Tibial artery (tissue), 4 donors: ENCODE measurements around the gene KTN1.

ENCODE experiments used
- DNase-seq, 2 donors: peaks; one replicate each; pipeline ENCODE4 v3.0.0-alpha.2; 2019
- H3K27ac ChIP-seq, 2 donors: fragments of 200-600 bp; sonication (generic) in 1 of 2; 1 replicate in 1 of 2; 2 replicates in 1 of 2; pipeline ENCODE4 v1.5.1; 2018 to 2019; ENCODE audit warnings: mild to moderate bottlenecking in 1 of 2
- H3K27me3 ChIP-seq, 2 donors: fragments of 200-600 bp; sonication (generic) in 1 of 2; one replicate each; pipeline versions ENCODE4 v1.5.1 to v1.6.0; 2016 to 2019
- H3K36me3 ChIP-seq, 3 donors: fragments of 200-600 bp; sonication (generic) in 2 of 3; one replicate each; pipeline ENCODE4 v1.5.1; 2016 to 2019; ENCODE audit warnings: mild to moderate bottlenecking in 2 of 3
- H3K4me1 ChIP-seq, 4 donors: fragments of 200-600 bp; sonication (generic) in 2 of 4; 1 replicate in 3 of 4; 2 replicates in 1 of 4; pipeline ENCODE4 v1.5.1; 2016 to 2019
- H3K4me3 ChIP-seq, 2 donors: fragments of 200-600 bp; sonication (generic) in 1 of 2; 1 replicate in 1 of 2; 2 replicates in 1 of 2; pipeline ENCODE4 v1.5.1; 2018 to 2019; ENCODE audit warnings: mild to moderate bottlenecking in 2 of 2
- H3K9me3 ChIP-seq, 3 donors: fragments of 200-600 bp; sonication (generic) in 1 of 3; one replicate each; pipeline ENCODE4 v1.5.1; 2016 to 2019
- intact Hi-C: fragments of 100-400 bp; cut with DNase I; formaldehyde crosslinking; loops from one replicate; pipeline ENCODE4 v1.15.0; 2023; ENCODE audit warnings: low total_unique reads
- TF ChIP-seq, protein P1 (sequence below), 2 experiments: fragments of 200-600 bp in 1 of 2; fragments of 450-650 bp in 1 of 2; IDR thresholded peaks; one replicate each; pipeline ENCODE4 v1.5.1; 2017 to 2019; ENCODE audit warnings: antibody characterized with exemption in 2 of 2, mild to moderate bottlenecking in 1 of 2, moderate library complexity in 1 of 2

The KTN1 gene

DNA sequence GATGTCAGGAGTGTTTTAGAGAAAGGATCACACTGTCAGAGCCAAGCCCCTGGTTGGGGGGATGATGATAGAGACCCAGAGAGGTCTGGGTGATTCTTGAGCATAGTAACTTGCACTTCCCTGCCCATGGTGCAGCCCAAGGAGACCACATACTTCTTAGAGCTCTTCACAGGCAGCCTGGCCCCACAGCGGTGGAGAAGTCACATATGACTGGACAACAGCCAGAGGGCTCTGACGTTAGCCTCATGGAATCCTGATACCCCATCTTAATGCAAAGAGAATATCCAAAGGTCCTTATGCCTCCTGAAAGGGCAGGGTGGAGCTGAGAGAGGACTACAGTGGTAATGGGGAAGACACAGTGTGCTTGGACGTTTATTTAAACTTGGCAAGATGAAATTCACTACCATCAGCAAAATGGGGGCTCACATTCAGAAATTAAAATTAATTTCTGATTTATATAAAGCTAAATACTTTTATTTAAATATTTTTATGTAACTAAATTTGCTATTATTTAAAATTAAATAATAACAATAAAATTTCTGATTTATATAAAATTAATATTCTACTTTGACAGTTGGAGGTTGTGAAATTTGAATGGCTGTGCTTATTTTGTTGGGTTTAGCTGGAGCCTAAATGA lies 131.3 kb downstream of the KTN1 start:
- DNase-seq: no peak
- Histone ChIP-seq H3K27ac (no peak overlapping the region), H3K36me3 (no peaks in the 10 kb centered on the region), H3K9me3 (no peaks in the 10 kb centered on the region), H3K27me3 (no peaks in the 10 kb centered on the region), H3K4me3 (no peak overlapping the region), H3K4me1 (peaks cover 0 to 16% (median 3%) of the 10 kb centered on the region in 4 donors)
- TF ChIP-seq, protein P1, sequence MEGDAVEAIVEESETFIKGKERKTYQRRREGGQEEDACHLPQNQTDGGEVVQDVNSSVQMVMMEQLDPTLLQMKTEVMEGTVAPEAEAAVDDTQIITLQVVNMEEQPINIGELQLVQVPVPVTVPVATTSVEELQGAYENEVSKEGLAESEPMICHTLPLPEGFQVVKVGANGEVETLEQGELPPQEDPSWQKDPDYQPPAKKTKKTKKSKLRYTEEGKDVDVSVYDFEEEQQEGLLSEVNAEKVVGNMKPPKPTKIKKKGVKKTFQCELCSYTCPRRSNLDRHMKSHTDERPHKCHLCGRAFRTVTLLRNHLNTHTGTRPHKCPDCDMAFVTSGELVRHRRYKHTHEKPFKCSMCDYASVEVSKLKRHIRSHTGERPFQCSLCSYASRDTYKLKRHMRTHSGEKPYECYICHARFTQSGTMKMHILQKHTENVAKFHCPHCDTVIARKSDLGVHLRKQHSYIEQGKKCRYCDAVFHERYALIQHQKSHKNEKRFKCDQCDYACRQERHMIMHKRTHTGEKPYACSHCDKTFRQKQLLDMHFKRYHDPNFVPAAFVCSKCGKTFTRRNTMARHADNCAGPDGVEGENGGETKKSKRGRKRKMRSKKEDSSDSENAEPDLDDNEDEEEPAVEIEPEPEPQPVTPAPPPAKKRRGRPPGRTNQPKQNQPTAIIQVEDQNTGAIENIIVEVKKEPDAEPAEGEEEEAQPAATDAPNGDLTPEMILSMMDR (IDR thresholded peaks at IDR 0.05): no peak
- intact Hi-C loops: loop anchor here (10.0 kb wide), 1 partner anchor 624 kb away; no protein-coding TSS in a partner anchor

DNA sequence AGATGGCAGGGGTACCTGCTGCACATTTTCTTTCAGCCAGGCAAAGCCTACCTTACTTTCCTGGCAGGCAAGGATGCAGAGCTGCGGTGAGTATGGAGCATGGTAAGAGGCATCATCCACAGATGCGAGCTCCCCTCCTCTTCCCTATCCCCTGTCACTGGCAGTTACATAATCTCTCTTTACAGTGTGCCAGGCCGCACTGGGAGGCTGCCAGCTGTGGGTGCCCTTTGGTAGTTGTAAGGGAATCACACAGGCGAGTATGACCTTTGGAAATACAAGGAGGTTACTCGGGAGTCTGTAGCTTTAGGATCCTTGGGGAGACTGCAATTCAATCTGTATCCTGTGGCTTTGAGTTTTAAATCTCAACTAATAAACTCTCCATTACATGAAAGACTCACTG lies 132.5 kb downstream of the KTN1 start:
- H3K4me1 ChIP-seq: peaks cover 0 to 18% (median 3%) of the 10 kb centered on the region in 4 donors
- H3K27me3 ChIP-seq: no peaks in the 10 kb centered on the region
- no peaks in the 10 kb centered on the region for H3K9me3 ChIP-seq
- no peak for DNase-seq
- H3K4me3 ChIP-seq: no peak overlapping the region
- intact Hi-C loops: loop anchor here (10.0 kb wide), 1 partner anchor 622 kb away; no protein-coding TSS in a partner anchor
- H3K36me3 ChIP-seq: no peaks in the 10 kb centered on the region
- H3K27ac ChIP-seq: no peak overlapping the region
- TF ChIP-seq, protein P1 (IDR thresholded peaks at IDR 0.05): no peak

DNA sequence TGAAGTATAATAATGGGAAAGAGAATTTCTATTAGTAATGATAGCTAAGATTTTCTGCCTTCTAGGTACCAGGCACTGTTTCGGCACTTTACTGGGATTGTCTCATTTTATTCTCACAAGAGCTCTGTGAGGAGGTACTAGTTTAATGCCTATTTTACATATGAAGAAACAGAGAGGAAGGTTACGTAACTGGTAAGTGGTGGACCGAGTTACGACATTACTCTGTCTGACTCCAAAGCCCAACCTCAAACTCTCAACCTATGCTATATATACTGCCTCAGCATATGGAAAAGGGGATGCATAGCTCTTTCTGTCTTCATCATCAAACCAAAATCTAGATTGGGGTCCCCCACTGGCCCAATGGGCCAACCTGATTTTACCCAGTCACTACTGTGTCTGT lies 133.5 kb downstream of the KTN1 start:
- TF ChIP-seq, protein P1 (IDR thresholded peaks at IDR 0.05): no peak
- no peak for DNase-seq
- H3K36me3 ChIP-seq: no peaks in the 10 kb centered on the region
- no peak overlapping the region for H3K4me3 ChIP-seq
- H3K4me1 ChIP-seq: peaks cover 0 to 15% (median 3%) of the 10 kb centered on the region in 4 donors
- H3K27ac ChIP-seq: no peak overlapping the region
- H3K27me3 ChIP-seq: no peaks in the 10 kb centered on the region
- intact Hi-C loops: loop anchor here (10.0 kb wide), 1 partner anchor 621 kb away; no protein-coding TSS in a partner anchor
- no peaks in the 10 kb centered on the region for H3K9me3 ChIP-seq

DNA sequence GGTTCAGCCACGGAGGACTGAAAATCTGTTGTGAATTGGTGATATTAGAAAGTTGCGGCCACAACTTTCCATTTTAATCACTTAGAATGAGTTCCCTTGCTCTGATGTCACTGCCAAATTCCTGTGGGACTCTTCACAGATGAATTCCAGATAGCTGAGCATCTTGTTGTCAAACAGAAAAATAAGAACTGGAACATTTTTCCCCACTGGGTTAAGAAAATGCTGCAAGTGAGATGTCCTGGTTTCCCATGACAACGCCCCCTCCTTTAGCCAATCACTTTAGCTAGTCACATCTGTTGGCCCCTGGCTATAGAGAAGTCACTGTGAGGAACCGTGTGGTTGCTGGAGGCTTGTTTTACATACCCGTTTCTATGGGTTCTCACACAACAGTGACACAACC lies 135.9 kb downstream of the KTN1 start:
- Histone ChIP-seq H3K4me1 (peaks cover 0 to 10% (median under 1%) of the 10 kb centered on the region in 4 donors), H3K27me3 (no peaks in the 10 kb centered on the region), H3K4me3 (no peak overlapping the region), H3K36me3 (no peaks in the 10 kb centered on the region), H3K27ac (no peak overlapping the region), H3K9me3 (no peaks in the 10 kb centered on the region)
- DNase-seq: peak; percentile 78 to 81
- TF ChIP-seq, protein P1 (IDR thresholded peaks at IDR 0.05): no peak
- intact Hi-C loops: loop anchor here (10.0 kb wide), 1 partner anchor 619 kb away; no protein-coding TSS in a partner anchor

DNA sequence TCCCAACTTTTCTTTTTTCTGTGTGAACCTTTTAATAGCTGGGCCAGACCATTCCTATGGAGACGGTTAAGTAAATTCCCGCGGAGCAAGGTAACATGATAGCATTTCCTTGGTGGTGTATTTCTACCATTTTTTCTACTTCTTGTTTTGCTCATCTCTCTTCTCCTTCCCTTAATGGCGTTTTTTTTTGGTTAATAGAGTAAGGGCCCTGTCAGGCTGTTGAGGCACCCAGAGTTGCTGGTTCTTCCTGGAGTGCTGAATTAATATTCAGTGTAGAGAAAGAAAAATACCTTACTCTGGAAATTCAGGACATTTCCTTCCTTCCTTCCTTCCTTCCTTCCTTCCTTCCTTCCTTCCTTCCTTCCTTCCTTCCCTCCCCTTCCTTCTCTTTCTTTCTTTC lies 137.6 kb downstream of the KTN1 start:
- H3K27me3 ChIP-seq: no peaks in the 10 kb centered on the region
- no peak overlapping the region for H3K4me3 ChIP-seq
- no peaks in the 10 kb centered on the region for H3K9me3 ChIP-seq
- no peaks in the 10 kb centered on the region for H3K36me3 ChIP-seq
- intact Hi-C loops: loop anchor here (10.0 kb wide), 1 partner anchor 617 kb away; no protein-coding TSS in a partner anchor
- H3K27ac ChIP-seq: no peak overlapping the region
- DNase-seq: no peak
- H3K4me1 ChIP-seq: peaks cover 0 to 4% (median 0%) of the 10 kb centered on the region in 4 donors
- TF ChIP-seq, protein P1 (IDR thresholded peaks at IDR 0.05): no peak
